OCI-LY7 (cell line): Measurements from ENCODE around the gene RRH.

Experiments
- CTCF ChIP-seq: fragments of 200-600 bp; sonication (generic); conservative IDR thresholded peaks from 2 replicates; pipeline ENCODE4 v1.5.1; 2014; ENCODE audit warnings: mild to moderate bottlenecking, antibody characterized with exemption, low read length, moderate library complexity, mixed read lengths
- EZH2phosphoT487 ChIP-seq: fragments of 200-600 bp; sonication (generic); IDR thresholded peaks from 2 replicates; pipeline ENCODE4 v1.6.1; 2018; ENCODE audit warnings: low read depth, borderline replicate concordance, mild to moderate bottlenecking, mixed run types, antibody characterized with exemption, low read length, moderate library complexity, mixed read lengths

GRCh38 chr4:109827672-109828071 lies at the start of gene RRH:
- TF ChIP-seq CTCF = no peak
- TF ChIP-seq EZH2phosphoT487 = no peak
